ENCODE results near the gene TMBIM6.

DNA sequence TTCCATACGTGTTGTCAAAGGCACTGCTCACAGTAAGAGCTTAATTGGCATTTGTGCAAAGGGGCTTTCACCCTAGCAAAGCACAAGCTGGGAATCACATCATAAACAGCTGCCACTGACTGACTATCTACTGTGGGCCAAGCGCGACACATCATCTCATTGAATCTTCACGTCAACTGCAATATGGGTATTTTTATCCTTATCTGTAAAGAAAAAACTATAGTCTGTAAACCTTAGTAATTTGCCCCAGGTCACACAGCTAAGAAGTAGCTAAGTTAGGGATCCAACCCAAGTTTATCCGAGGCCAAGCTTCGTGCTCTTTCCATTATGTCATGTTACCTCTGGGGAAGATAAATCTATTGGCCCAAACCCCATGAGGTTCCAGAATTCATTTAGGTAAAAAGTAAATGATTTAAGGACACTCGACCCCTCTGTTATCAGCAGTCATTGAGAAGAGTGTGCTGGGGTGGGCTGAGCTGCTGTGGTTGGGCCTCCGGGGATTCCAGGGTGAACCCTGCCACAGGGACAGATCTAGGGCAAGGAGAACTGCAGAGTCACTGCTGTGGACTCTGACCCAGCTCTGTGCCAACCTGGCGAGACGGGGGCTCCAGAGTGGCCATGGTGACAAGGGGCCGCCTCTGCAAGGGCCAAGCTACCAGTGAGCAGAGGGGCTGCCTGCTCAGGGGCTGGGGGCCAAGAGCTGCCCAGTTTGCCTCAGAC is 59.2 kb downstream of the TMBIM6 start:
- TF ChIP-seq, protein P1, sequence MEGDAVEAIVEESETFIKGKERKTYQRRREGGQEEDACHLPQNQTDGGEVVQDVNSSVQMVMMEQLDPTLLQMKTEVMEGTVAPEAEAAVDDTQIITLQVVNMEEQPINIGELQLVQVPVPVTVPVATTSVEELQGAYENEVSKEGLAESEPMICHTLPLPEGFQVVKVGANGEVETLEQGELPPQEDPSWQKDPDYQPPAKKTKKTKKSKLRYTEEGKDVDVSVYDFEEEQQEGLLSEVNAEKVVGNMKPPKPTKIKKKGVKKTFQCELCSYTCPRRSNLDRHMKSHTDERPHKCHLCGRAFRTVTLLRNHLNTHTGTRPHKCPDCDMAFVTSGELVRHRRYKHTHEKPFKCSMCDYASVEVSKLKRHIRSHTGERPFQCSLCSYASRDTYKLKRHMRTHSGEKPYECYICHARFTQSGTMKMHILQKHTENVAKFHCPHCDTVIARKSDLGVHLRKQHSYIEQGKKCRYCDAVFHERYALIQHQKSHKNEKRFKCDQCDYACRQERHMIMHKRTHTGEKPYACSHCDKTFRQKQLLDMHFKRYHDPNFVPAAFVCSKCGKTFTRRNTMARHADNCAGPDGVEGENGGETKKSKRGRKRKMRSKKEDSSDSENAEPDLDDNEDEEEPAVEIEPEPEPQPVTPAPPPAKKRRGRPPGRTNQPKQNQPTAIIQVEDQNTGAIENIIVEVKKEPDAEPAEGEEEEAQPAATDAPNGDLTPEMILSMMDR (IDR thresholded peaks at IDR 0.05 in 4 of 5, conservative IDR thresholded peaks at IDR 0.05 in 1 of 5), result no peak
- no peak for TF ChIP-seq POLR2A (IDR thresholded peaks at IDR 0.05)
